ENCODE measurements around the gene ARPC5L.

The ARPC5L gene

GRCh38 chr9:124869466-124869985 lies 7.6 kb downstream of the ARPC5L start:
- TF ChIP-seq CTCF (IDR thresholded peaks at IDR 0.05; ENCODE audit: insufficient read depth, low read length, poor library complexity, severe bottlenecking) = no peak
- H3K4me3 ChIP-seq (replicated peaks; ENCODE audit: low read depth, low read length) = peak overlapping the region; percentile 96
- peaks cover 22% of the 10 kb centered on the region for H3K36me3 ChIP-seq (ENCODE audit: control insufficient read depth, insufficient read depth, low read length)
- no peak for DNase-seq (ENCODE audit: extremely low read depth, insufficient read length)
- H3K27me3 ChIP-seq (replicated peaks; ENCODE audit: control insufficient read depth, insufficient read depth, low read length) = no peaks in the 10 kb centered on the region

GRCh38 chr9:124869986-124870560 lies 8.1 kb downstream of the ARPC5L start:
- H3K27me3 ChIP-seq (replicated peaks; ENCODE audit: control insufficient read depth, insufficient read depth, low read length) = no peaks in the 10 kb centered on the region
- peaks cover 23% of the 10 kb centered on the region for H3K36me3 ChIP-seq (ENCODE audit: control insufficient read depth, insufficient read depth, low read length)
- peak overlapping the region; percentile 96 for H3K4me3 ChIP-seq (replicated peaks; ENCODE audit: low read depth, low read length)
- TF ChIP-seq CTCF (IDR thresholded peaks at IDR 0.05; ENCODE audit: insufficient read depth, low read length, poor library complexity, severe bottlenecking) = no peak
- peak; percentile 91 for DNase-seq (ENCODE audit: extremely low read depth, insufficient read length)

GRCh38 chr9:124870723-124871122 lies 8.8 kb downstream of the ARPC5L start:
- DNase-seq (ENCODE audit: extremely low read depth, insufficient read length) = no peak
- H3K27me3 ChIP-seq (replicated peaks; ENCODE audit: control insufficient read depth, insufficient read depth, low read length) = no peaks in the 10 kb centered on the region
- no peak for TF ChIP-seq CTCF (IDR thresholded peaks at IDR 0.05; ENCODE audit: insufficient read depth, low read length, poor library complexity, severe bottlenecking)
- peak overlapping the region; percentile 96 for H3K4me3 ChIP-seq (replicated peaks; ENCODE audit: low read depth, low read length)
- H3K36me3 ChIP-seq (ENCODE audit: control insufficient read depth, insufficient read depth, low read length) = peaks cover 30% of the 10 kb centered on the region

GRCh38 chr9:124871156-124871561 lies 9.2 kb downstream of the ARPC5L start:
- DNase-seq (ENCODE audit: extremely low read depth, insufficient read length) = no peak
- no peak for TF ChIP-seq CTCF (IDR thresholded peaks at IDR 0.05; ENCODE audit: insufficient read depth, low read length, poor library complexity, severe bottlenecking)
- Histone ChIP-seq H3K27me3 (replicated peaks; ENCODE audit: control insufficient read depth, insufficient read depth, low read length) (no peaks in the 10 kb centered on the region), H3K4me3 (replicated peaks; ENCODE audit: low read depth, low read length) (peak overlapping the region; percentile 96), H3K36me3 (ENCODE audit: control insufficient read depth, insufficient read depth, low read length) (peaks cover 33% of the 10 kb centered on the region)

GRCh38 chr9:124873664-124874063 lies 11.7 kb downstream of the ARPC5L start:
- no peak for DNase-seq (ENCODE audit: extremely low read depth, insufficient read length)
- peaks cover 41% of the 10 kb centered on the region for H3K36me3 ChIP-seq (ENCODE audit: control insufficient read depth, insufficient read depth, low read length)

More at GRCh38 chr9:124873664-124874063, 11.7 kb downstream of the ARPC5L start:
- Histone ChIP-seq H3K4me3 (replicated peaks; ENCODE audit: low read depth, low read length) (no peak overlapping the region), H3K27me3 (replicated peaks; ENCODE audit: control insufficient read depth, insufficient read depth, low read length) (no peaks in the 10 kb centered on the region)
- TF ChIP-seq CTCF (IDR thresholded peaks at IDR 0.05; ENCODE audit: insufficient read depth, low read length, poor library complexity, severe bottlenecking) = no peak

Data from GM06990 (cell line).